HEK293 (cell line): ENCODE measurements around the gene NTSR1.

Source experiments
- CTCF ChIA-PET: fragments of 350-600 bp; formaldehyde crosslinking; extraction: SDS; loops from one replicate; lab custom pipeline; 2021; ENCODE audit warnings: antibody characterized with exemption; lab: Yijun Ruan, JAX
- POLR2A ChIA-PET: fragments of 300-600 bp; formaldehyde crosslinking; extraction: SDS; loops from one replicate; lab custom pipeline; 2020; ENCODE audit warnings: antibody characterized with exemption, inconsistent platforms; lab: Yijun Ruan, JAX
- H3K27ac ChIP-seq: fragments of 200-500 bp; sonication (Bioruptor generic); 2 replicates; pipeline ENCODE4 v1.5.1; 2014; ENCODE audit warnings: low read depth, low read length, control low read depth, inconsistent platforms; ENCODE audit errors: extremely low read depth
- H3K36me3 ChIP-seq, 2 experiments: fragments of 200-500 bp in 1 of 2; sonication (Bioruptor generic) in 1 of 2; 1 replicate in 1 of 2; 2 replicates in 1 of 2; pipeline ENCODE4 v1.5.1; 2014 to 2017; ENCODE audit warnings: inconsistent platforms in 2 of 2, low read length in 2 of 2; ENCODE audit not compliant: control insufficient read depth in 2 of 2, insufficient read depth in 1 of 2
- H3K4me1 ChIP-seq: fragments of 200-500 bp; sonication (Bioruptor generic); 2 replicates; pipeline ENCODE4 v1.5.1; 2014; ENCODE audit warnings: mild to moderate bottlenecking, low read length, inconsistent platforms; ENCODE audit not compliant: control insufficient read depth, insufficient read depth
- H3K4me3 ChIP-seq: 2 replicates; pipeline ENCODE4 v1.5.1; 2011; ENCODE audit warnings: low read depth, mild to moderate bottlenecking, control low read depth, low read length, moderate library complexity
- H3K9me3 ChIP-seq: fragments of 200-500 bp; sonication (Bioruptor generic); 2 replicates; pipeline ENCODE4 v1.5.1; 2014; ENCODE audit warnings: low read depth, low read length, inconsistent platforms; ENCODE audit not compliant: control insufficient read depth, insufficient read depth
- FEZF1 ChIP-seq: fragments of 450-650 bp; formaldehyde crosslinking; IDR thresholded peaks from 2 replicates; pipeline ENCODE4 v1.5.1; 2016; ENCODE audit warnings: missing biosample characterization, missing genetic modification characterization
- GLIS2 ChIP-seq: fragments of 450-650 bp; formaldehyde crosslinking; IDR thresholded peaks from 2 replicates; pipeline ENCODE4 v1.5.1; 2016; ENCODE audit warnings: missing biosample characterization, missing genetic modification characterization
- HOXD13 ChIP-seq: sonication (generic); formaldehyde crosslinking; IDR thresholded peaks from 2 replicates; pipeline ENCODE4 v1.8.0; 2022; ENCODE audit warnings: missing genetic modification reagents, borderline replicate concordance
- IKZF3 ChIP-seq: fragments of 450-650 bp; IDR thresholded peaks from 2 replicates; pipeline ENCODE4 v1.5.0; 2018; ENCODE audit warnings: missing biosample characterization, mild to moderate bottlenecking, missing genetic modification characterization, moderate library complexity
- PRDM2 ChIP-seq: fragments of 450-650 bp; formaldehyde crosslinking; IDR thresholded peaks from 2 replicates; pipeline ENCODE4 v1.5.1; 2016; ENCODE audit warnings: missing biosample characterization, missing genetic modification characterization, borderline replicate concordance
- REPIN1 ChIP-seq: fragments of 450-650 bp; formaldehyde crosslinking; IDR thresholded peaks from 2 replicates; pipeline ENCODE4 v1.5.1; 2017; ENCODE audit warnings: missing biosample characterization, missing genetic modification characterization, low read depth
- SP2 ChIP-seq: fragments of 450-650 bp; formaldehyde crosslinking; IDR thresholded peaks from 2 replicates; pipeline ENCODE4 v1.5.1; 2016; ENCODE audit warnings: missing biosample characterization, missing genetic modification characterization
- ZNF138 ChIP-seq: fragments of 450-650 bp; formaldehyde crosslinking; IDR thresholded peaks from 2 replicates; pipeline ENCODE4 v1.5.1; 2016; ENCODE audit warnings: missing biosample characterization, missing genetic modification characterization, borderline replicate concordance
- ZNF155 ChIP-seq: fragments of 450-650 bp; formaldehyde crosslinking; IDR thresholded peaks from 2 replicates; pipeline ENCODE4 v1.5.1; 2016; ENCODE audit warnings: missing biosample characterization, missing genetic modification characterization
- ZNF157 ChIP-seq: fragments of 450-650 bp; formaldehyde crosslinking; IDR thresholded peaks from 2 replicates; pipeline ENCODE4 v1.5.1; 2016; ENCODE audit warnings: missing biosample characterization, missing genetic modification characterization
- ZNF175 ChIP-seq: fragments of 450-650 bp; formaldehyde crosslinking; IDR thresholded peaks from 2 replicates; pipeline ENCODE4 v1.5.1; 2016; ENCODE audit warnings: missing biosample characterization, missing genetic modification characterization
- ZNF18 ChIP-seq: fragments of 450-650 bp; formaldehyde crosslinking; IDR thresholded peaks from 2 replicates; pipeline ENCODE4 v1.5.1; 2016; ENCODE audit warnings: missing biosample characterization, missing genetic modification characterization
- ZNF221 ChIP-seq: fragments of 450-650 bp; formaldehyde crosslinking; IDR thresholded peaks from 2 replicates; pipeline ENCODE4 v1.5.1; 2017; ENCODE audit warnings: missing biosample characterization, missing genetic modification characterization, borderline replicate concordance
- ZNF311 ChIP-seq: fragments of 450-650 bp; formaldehyde crosslinking; IDR thresholded peaks from 2 replicates; pipeline ENCODE4 v1.5.1; 2017; ENCODE audit warnings: missing biosample characterization, missing genetic modification characterization, borderline replicate concordance
- ZNF341 ChIP-seq: fragments of 450-650 bp; formaldehyde crosslinking; IDR thresholded peaks from 2 replicates; pipeline ENCODE4; 2016; ENCODE audit warnings: low read depth, missing biosample characterization, missing genetic modification characterization
- ZNF433 ChIP-seq: fragments of 450-650 bp; formaldehyde crosslinking; IDR thresholded peaks from 2 replicates; pipeline ENCODE4 v1.5.1; 2016; ENCODE audit warnings: missing biosample characterization, missing genetic modification characterization, low read depth
- ZNF449 ChIP-seq: fragments of 450-650 bp; formaldehyde crosslinking; IDR thresholded peaks from 2 replicates; pipeline ENCODE4 v1.5.1; 2017; ENCODE audit warnings: missing biosample characterization, mild to moderate bottlenecking, missing genetic modification characterization, moderate library complexity
- ZNF48 ChIP-seq: fragments of 450-650 bp; formaldehyde crosslinking; IDR thresholded peaks from 2 replicates; pipeline ENCODE4 v1.5.1; 2016; ENCODE audit warnings: missing biosample characterization, missing genetic modification characterization
- ZNF510 ChIP-seq: fragments of 450-650 bp; formaldehyde crosslinking; IDR thresholded peaks from 2 replicates; pipeline ENCODE4 v1.5.1; 2018; ENCODE audit warnings: mild to moderate bottlenecking, missing genetic modification characterization, missing biosample characterization; ENCODE audit not compliant: insufficient replicate concordance
- ZNF654 ChIP-seq: fragments of 450-650 bp; formaldehyde crosslinking; IDR thresholded peaks from 2 replicates; pipeline ENCODE4 v1.5.1; 2016; ENCODE audit warnings: low read depth, missing biosample characterization, missing genetic modification characterization
- ZNF701 ChIP-seq: fragments of 450-650 bp; formaldehyde crosslinking; IDR thresholded peaks from 2 replicates; pipeline ENCODE4 v1.5.1; 2016; ENCODE audit warnings: missing biosample characterization, missing genetic modification characterization
- ZXDB ChIP-seq: fragments of 450-650 bp; formaldehyde crosslinking; IDR thresholded peaks from 2 replicates; pipeline ENCODE4 v1.5.1; 2016; ENCODE audit warnings: missing biosample characterization, missing genetic modification characterization

NTSR1 gene

GRCh38 chr20:62694868-62695267 is 13.8 kb upstream of the NTSR1 start:
- Histone ChIP-seq H3K36me3 (no peaks in the 10 kb centered on the region), H3K4me3 (no peak overlapping the region), H3K4me1 (peaks cover 2% of the 10 kb centered on the region; the same call in 1 of the 2 replicates), H3K9me3 (no peaks in the 10 kb centered on the region), H3K27ac (no peak overlapping the region)
- POLR2A ChIA-PET = no interaction called here
- no peak for TF ChIP-seq ZNF701 (tag by site-specific recombination)
- no peak for TF ChIP-seq REPIN1
- no peak for TF ChIP-seq ZNF48 (tag by site-specific recombination)
- no peak for TF ChIP-seq ZNF433 (tag by site-specific recombination)
- TF ChIP-seq ZNF155 (tag by site-specific recombination) = no peak
- no peak for TF ChIP-seq ZNF138 (tag by site-specific recombination)
- TF ChIP-seq, all 188 proteins: peak for 0
- CTCF ChIA-PET = interaction anchor here (0.6 to 1.3 kb wide), 3 partner anchors 9 to 97 kb away, joined by 3 read pairs; no protein-coding TSS in a partner anchor

- TF ChIP-seq ZNF18 (tag by site-specific recombination) (no peak), ZNF510 (tag by site-specific recombination) (no peak), ZNF221 (tag by site-specific recombination) (no peak), SP2 (tag by site-specific recombination) (no peak), ZNF175 (tag by site-specific recombination) (no peak), ZNF157 (tag by site-specific recombination) (no peak), ZNF449 (tag by site-specific recombination) (no peak)
- no peaks in the 10 kb centered on the region for H3K9me3 ChIP-seq
- CTCF ChIA-PET = interaction anchor here (0.6 to 1.3 kb wide), 2 partner anchors 41 to 96 kb away, joined by 3 read pairs; no protein-coding TSS in a partner anchor
- no peak overlapping the region for H3K27ac ChIP-seq
- no peak overlapping the region for H3K4me3 ChIP-seq
- peaks cover 2% of the 10 kb centered on the region; the same call in 1 of the 2 replicates for H3K4me1 ChIP-seq
- no peaks in the 10 kb centered on the region for H3K36me3 ChIP-seq
- POLR2A ChIA-PET = no interaction called here
These were observed 12.9 kb upstream of the NTSR1 start for GRCh38 chr20:62695448-62696414.

GRCh38 chr20:62696434-62696957 is 12.1 kb upstream of the NTSR1 start:
- ChIA-PET CTCF (no interaction called here), POLR2A (no interaction called here)
- Histone ChIP-seq H3K4me1 (peaks cover 2% of the 10 kb centered on the region; the same call in 1 of the 2 replicates), H3K9me3 (no peaks in the 10 kb centered on the region), H3K4me3 (no peak overlapping the region), H3K36me3 (no peaks in the 10 kb centered on the region), H3K27ac (no peak overlapping the region)
- TF ChIP-seq ZXDB (tag by site-specific recombination) (no peak), ZNF341 (tag by site-specific recombination) (no peak), HOXD13 (CRISPR knock-in tag) (no peak), ZNF311 (tag by site-specific recombination) (no peak), GLIS2 (tag by site-specific recombination) (no peak), PRDM2 (no peak), IKZF3 (no peak), ZNF654 (tag by site-specific recombination) (no peak), FEZF1 (no peak)
